ENCODE measurements around the gene BSG.

GRCh38 chr19:613732-614567 lies 41.6 kb downstream of the BSG start:
- TF ChIP-seq EZH2 (IDR thresholded peaks at IDR 0.05), result no peak
- no peak for TF ChIP-seq CTCF (IDR thresholded peaks at IDR 0.05)
- no peak for TF ChIP-seq EZH2phosphoT487 (IDR thresholded peaks at IDR 0.05)
